Mucosa of rectum (tissue), 2 donors: Measurements from ENCODE around the gene MRPL50.

Source experiments
- H3K27ac ChIP-seq, 2 donors: one replicate each; pipeline ENCODE4 v1.7.0; 2013; ENCODE audit warnings: inconsistent platforms in 2 of 2, low read depth in 2 of 2, low read length in 2 of 2
- H3K27me3 ChIP-seq, 2 donors: one replicate each; pipeline ENCODE4 v1.7.0; 2013; ENCODE audit warnings: low read length in 2 of 2; ENCODE audit not compliant: control insufficient read depth in 2 of 2, insufficient read depth in 2 of 2
- H3K36me3 ChIP-seq, 2 donors: one replicate each; pipeline ENCODE4 v1.7.0; 2013; ENCODE audit warnings: low read length in 2 of 2; ENCODE audit not compliant: control insufficient read depth in 2 of 2, insufficient read depth in 2 of 2
- H3K4me1 ChIP-seq, 2 donors: one replicate each; pipeline ENCODE4 v1.7.0; 2013; ENCODE audit warnings: low read length in 2 of 2, mild to moderate bottlenecking in 1 of 2; ENCODE audit not compliant: control insufficient read depth in 2 of 2, insufficient read depth in 2 of 2
- H3K4me3 ChIP-seq, 2 donors: one replicate each; pipeline ENCODE4 v1.7.0; 2013; ENCODE audit warnings: low read length in 2 of 2
- H3K9ac ChIP-seq, 2 donors: one replicate each; pipeline ENCODE4 v1.7.0; 2013; ENCODE audit warnings: low read length in 2 of 2, low read depth in 1 of 2, mild to moderate bottlenecking in 1 of 2
- H3K9me3 ChIP-seq, 2 donors: one replicate each; pipeline ENCODE4 v1.7.0; 2013; ENCODE audit warnings: low read length in 2 of 2; ENCODE audit not compliant: control insufficient read depth in 2 of 2
- donor health status: healthy.
- donor health status: Normal muscosa, but diverticular disease.

Gene MRPL50

GRCh38 chr9:101434998-101435397 lies 36.6 kb upstream of the MRPL50 start:
- Histone ChIP-seq H3K9me3 (no peaks in the 10 kb centered on the region), H3K4me1 (peaks cover 0 to 3% of the 10 kb centered on the region in 2 donors), H3K36me3 (no peaks in the 10 kb centered on the region), H3K4me3 (no peak overlapping the region), H3K9ac (no peak overlapping the region), H3K27ac (no peak overlapping the region), H3K27me3 (no peaks in the 10 kb centered on the region)

- Histone ChIP-seq H3K4me3 (no peak overlapping the region), H3K27me3 (no peaks in the 10 kb centered on the region), H3K36me3 (no peaks in the 10 kb centered on the region), H3K9ac (no peak overlapping the region), H3K27ac (no peak overlapping the region), H3K4me1 (peaks cover under 1 to 3% of the 10 kb centered on the region in 2 donors), H3K9me3 (no peaks in the 10 kb centered on the region)
Observed at GRCh38 chr9:101433229-101433628, 34.8 kb upstream of the MRPL50 start.

GRCh38 chr9:101432740-101433139 lies 34.3 kb upstream of the MRPL50 start:
- H3K27ac ChIP-seq = no peak overlapping the region
- no peaks in the 10 kb centered on the region for H3K9me3 ChIP-seq
- no peaks in the 10 kb centered on the region for H3K36me3 ChIP-seq
- H3K4me3 ChIP-seq = no peak overlapping the region
- H3K9ac ChIP-seq = no peak overlapping the region
- H3K27me3 ChIP-seq = no peaks in the 10 kb centered on the region
- H3K4me1 ChIP-seq = peaks cover 3% of the 10 kb centered on the region in 2 donors

- Histone ChIP-seq H3K4me3 (no peak overlapping the region), H3K9me3 (no peaks in the 10 kb centered on the region), H3K9ac (no peak overlapping the region), H3K4me1 (peaks cover 3% of the 10 kb centered on the region in 2 donors), H3K36me3 (no peaks in the 10 kb centered on the region), H3K27me3 (no peaks in the 10 kb centered on the region), H3K27ac (no peak overlapping the region)
Observed at GRCh38 chr9:101432171-101432570, 33.8 kb upstream of the MRPL50 start.

- Histone ChIP-seq H3K4me3 (no peak overlapping the region), H3K9ac (no peak overlapping the region), H3K27ac (no peak overlapping the region), H3K27me3 (no peaks in the 10 kb centered on the region), H3K4me1 (peaks cover 3% of the 10 kb centered on the region in 2 donors), H3K36me3 (no peaks in the 10 kb centered on the region), H3K9me3 (no peaks in the 10 kb centered on the region)
Observed at GRCh38 chr9:101429736-101430135, 31.3 kb upstream of the MRPL50 start.

GRCh38 chr9:101428909-101429308 lies 30.5 kb upstream of the MRPL50 start:
- Histone ChIP-seq H3K27me3 (no peaks in the 10 kb centered on the region), H3K27ac (no peak overlapping the region), H3K4me1 (peaks cover 0 to 3% of the 10 kb centered on the region in 2 donors), H3K9ac (no peak overlapping the region), H3K36me3 (no peaks in the 10 kb centered on the region), H3K4me3 (no peak overlapping the region), H3K9me3 (no peaks in the 10 kb centered on the region)

GRCh38 chr9:101427957-101428655 lies 29.7 kb upstream of the MRPL50 start:
- Histone ChIP-seq H3K27ac (no peak overlapping the region), H3K27me3 (no peaks in the 10 kb centered on the region), H3K36me3 (no peaks in the 10 kb centered on the region), H3K9me3 (no peaks in the 10 kb centered on the region), H3K4me3 (no peak overlapping the region), H3K4me1 (peaks cover 0 to 3% of the 10 kb centered on the region in 2 donors), H3K9ac (no peak overlapping the region)

- no peaks in the 10 kb centered on the region for H3K9me3 ChIP-seq
- H3K36me3 ChIP-seq = no peaks in the 10 kb centered on the region
- no peaks in the 10 kb centered on the region for H3K27me3 ChIP-seq
- peaks cover 0 to 3% of the 10 kb centered on the region in 2 donors for H3K4me1 ChIP-seq
- no peak overlapping the region for H3K4me3 ChIP-seq
- no peak overlapping the region for H3K9ac ChIP-seq
- H3K27ac ChIP-seq = no peak overlapping the region
Observed at GRCh38 chr9:101427358-101427757, 28.9 kb upstream of the MRPL50 start.

GRCh38 chr9:101421653-101422065 lies 23.2 kb upstream of the MRPL50 start:
- Histone ChIP-seq H3K27me3 (no peaks in the 10 kb centered on the region), H3K4me3 (no peak overlapping the region), H3K27ac (no peak overlapping the region), H3K9ac (no peak overlapping the region), H3K36me3 (no peaks in the 10 kb centered on the region), H3K4me1 (peaks cover 0 to 5% of the 10 kb centered on the region in 2 donors), H3K9me3 (no peaks in the 10 kb centered on the region)

GRCh38 chr9:101419863-101420262 lies 21.4 kb upstream of the MRPL50 start:
- H3K4me1 ChIP-seq = peaks cover 0 to 5% of the 10 kb centered on the region in 2 donors
- H3K36me3 ChIP-seq = no peaks in the 10 kb centered on the region
- H3K4me3 ChIP-seq = no peak overlapping the region
- no peak overlapping the region for H3K9ac ChIP-seq
- H3K27ac ChIP-seq = no peak overlapping the region
- peaks cover 0 to 3% of the 10 kb centered on the region in 2 donors for H3K9me3 ChIP-seq
- H3K27me3 ChIP-seq = no peaks in the 10 kb centered on the region
